ENCODE measurements around the gene FAM186B. TPM values are rescaled to one million over a fixed set of nuclear protein-coding genes. Genes with fewer than 3 reads are reported as not detected.
"Not testable (repeated sequence)": the region's sequence is repeated elsewhere in the genome, so short reads cannot be mapped to it uniquely, and the experiment has no call there.

The FAM186B gene
- total RNA-seq, 1 experiment from 2014 or later: 0.07 TPM

DNA sequence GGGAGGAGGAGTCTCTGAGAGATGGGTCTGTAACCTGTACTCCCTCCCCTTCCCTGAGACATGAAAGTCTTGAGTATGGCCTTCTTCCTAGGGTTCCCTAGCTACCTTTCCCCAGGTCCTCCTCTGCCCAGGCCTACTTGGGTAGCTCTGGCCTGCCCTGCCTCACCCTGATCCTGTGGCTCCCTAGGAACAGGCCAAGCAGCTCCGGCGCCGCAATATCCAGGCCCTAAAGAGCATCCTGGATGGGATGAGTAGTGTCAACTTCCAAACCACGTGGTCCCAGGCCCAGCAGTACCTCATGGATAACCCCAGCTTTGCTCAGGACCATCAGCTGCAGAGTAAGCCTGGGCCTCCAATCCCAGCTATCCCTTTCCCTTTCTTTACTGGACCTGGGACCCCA is 30.2 kb upstream of the FAM186B start:
- DNase-seq (ENCODE audit: low read depth): no peak

DNA sequence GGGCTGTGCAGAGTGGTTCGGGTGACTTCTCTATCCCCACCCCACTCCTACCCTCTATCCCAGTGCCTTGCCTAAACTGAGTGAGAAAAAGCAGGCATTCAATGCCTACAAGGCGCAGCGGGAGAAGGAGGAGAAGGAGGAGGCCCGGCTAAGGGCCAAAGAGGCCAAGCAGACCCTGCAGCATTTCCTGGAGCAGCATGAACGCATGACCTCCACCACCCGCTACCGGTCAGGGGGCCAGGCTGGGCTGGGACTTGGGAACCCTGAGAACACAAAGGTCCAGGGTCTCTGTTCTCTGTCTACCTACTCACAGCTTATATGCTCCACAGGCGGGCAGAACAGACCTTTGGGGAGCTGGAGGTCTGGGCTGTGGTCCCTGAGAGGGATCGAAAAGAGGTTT is 29.6 kb upstream of the FAM186B start:
- DNase-seq (ENCODE audit: low read depth): no peak

DNA sequence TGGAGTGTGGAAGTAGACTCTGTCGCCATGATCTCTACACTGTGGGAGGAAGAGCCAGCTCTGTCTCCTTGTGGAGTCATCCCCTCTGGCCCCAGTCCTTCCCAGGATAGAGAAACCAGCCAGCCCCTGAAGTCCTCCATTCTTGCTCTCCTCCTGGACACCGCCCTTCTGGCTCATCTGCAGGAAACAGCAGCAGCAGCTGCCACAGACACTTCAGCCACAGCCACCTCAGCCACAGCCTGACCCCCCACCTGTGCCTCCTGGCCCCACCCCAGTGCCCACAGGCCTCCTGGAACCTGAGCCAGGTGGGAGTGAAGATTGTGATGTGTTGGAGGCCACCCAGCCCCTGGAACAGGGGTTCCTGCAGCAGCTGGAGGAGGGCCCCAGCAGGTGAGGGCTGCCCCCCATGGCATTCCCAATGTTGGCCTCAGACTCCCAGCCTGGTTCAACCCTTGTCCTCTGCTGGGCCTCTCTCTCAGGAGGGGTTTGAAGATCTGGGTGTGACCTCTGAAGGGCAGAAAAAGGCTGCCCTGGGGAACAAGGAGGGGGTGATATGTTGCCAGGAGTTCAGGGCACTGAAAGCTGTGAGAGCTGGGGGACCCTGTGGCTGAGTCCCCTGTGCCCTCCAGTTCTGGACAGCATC is 28.4 kb upstream of the FAM186B start:
- no peak for DNase-seq (ENCODE audit: low read depth)

DNA sequence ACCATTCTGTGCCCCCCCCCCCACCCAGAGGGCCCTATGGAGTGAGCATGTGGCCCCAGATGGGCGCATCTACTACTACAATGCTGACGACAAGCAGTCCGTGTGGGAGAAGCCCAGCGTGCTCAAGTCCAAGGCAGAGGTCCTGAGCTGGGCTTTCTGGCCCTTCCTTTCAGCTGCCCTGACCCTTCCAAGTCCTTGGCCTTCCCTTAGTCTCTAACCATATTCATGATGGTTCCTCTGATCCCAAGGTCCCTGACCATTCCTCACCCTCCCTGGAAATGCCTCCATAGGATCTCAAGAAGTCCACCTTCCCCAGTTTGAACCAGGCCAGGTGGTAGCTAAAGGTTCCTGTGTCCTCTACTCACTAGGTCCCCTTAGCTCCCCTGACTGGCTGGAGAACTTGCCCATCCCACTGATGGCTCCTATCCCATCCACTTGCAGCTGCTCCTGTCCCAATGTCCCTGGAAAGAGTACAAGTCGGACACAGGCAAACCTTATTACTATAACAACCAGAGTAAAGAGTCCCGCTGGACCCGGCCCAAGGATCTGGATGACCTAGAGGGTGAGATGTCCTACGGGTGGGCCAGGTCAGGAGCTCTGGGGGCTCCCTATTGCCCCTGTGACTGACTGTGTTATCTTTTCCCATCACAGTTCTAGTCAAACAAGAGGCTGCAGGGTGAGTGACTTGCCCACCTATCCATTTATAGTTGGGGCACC is 27.7 kb upstream of the FAM186B start:
- no peak for DNase-seq (ENCODE audit: low read depth)

DNA sequence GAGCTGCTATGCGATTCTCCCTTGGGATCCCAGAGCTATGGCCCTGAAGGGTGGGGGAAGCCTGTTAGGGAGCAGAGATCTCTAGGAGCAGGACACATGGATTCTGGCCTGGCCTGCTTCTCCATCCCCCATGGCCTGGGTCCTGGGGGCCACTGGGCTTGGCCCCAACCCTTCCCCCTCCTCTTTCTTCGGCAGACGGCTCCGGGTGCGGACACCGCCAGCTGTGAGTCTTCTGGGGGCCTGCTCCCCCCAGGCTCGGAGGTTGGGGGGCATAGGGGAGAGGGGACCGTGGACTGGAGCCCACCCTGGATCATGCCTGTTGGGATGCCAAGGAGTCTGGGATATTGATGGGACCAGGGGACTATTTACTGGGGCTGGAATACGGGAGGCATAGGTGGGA is 27.0 kb upstream of the FAM186B start:
- DNase-seq (ENCODE audit: low read depth): no peak

DNA sequence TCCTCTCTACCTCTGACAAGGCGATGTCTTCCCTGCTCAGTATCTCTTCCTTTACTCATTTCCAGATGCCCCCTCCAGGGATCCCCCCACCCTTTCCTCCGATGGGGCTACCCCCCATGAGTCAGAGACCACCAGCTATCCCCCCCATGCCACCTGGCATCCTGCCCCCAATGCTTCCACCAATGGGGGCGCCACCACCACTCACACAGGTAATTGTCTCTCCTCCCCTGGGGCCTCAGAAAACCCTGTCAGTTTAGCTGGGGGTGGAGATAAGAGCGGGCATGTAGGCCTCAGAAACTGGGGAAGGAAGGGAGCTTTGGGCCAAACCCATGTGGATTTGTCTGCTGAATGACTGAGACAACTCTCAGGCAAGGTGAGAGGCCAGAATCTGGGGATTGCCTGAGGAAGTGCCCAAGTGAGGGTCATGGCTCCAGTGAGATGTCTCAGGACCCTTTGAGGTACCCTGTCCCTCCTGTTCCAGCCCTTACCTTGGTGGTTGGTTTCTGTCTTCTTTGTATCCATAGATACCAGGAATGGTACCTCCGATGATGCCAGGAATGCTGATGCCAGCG is 26.0 kb upstream of the FAM186B start:
- no peak for DNase-seq (ENCODE audit: low read depth)

DNA sequence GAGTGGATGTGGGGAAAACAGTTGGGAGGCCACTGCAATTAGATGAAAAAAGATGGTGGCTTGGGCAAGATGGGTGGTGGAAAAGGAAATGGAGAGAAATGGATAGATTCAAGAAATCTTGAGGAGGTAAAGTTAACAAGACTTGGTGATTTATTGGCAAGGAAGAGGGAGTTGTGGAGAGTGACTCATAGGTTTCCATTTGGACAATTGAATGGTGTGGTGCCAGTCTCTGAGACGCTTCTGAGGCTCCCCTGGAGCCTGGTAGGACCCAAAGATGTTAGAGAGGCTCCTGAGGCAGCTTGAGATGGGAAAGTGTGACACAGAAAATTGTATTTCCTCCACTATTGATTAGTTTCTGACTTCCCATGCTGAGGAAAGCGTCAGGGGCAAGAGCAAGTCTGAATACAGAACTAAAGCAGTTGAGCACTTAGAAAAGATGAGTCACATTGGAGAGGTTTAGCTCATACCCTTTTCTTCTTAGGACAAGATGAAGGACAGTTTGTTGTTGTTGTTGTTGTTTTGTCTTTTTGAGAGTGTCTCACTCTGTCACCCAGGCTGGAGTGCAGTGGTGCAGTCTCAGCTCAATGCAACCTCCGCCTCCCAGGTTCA is 22.4 kb upstream of the FAM186B start:
- DNase-seq (ENCODE audit: low read depth): peak; percentile 87

DNA sequence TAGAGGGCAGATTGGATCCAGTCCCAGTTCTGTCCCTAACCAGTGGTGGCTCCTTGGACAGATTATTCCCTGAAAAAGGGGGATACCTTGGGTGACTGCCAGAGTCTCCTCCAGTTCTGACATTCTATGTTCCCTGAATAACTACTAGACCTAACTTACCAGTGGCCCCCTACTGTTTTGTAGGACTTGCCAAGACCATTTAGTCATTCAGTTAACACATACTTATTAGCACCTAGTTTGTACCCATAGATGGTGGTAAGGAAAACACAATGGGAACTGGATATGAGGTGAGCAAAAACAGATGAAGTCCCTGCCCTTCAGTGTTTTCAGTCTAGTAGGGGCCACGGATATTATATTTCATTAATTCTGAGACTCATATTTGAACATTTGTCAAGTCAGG is 21.4 kb upstream of the FAM186B start:
- no peak for DNase-seq (ENCODE audit: low read depth)

DNA sequence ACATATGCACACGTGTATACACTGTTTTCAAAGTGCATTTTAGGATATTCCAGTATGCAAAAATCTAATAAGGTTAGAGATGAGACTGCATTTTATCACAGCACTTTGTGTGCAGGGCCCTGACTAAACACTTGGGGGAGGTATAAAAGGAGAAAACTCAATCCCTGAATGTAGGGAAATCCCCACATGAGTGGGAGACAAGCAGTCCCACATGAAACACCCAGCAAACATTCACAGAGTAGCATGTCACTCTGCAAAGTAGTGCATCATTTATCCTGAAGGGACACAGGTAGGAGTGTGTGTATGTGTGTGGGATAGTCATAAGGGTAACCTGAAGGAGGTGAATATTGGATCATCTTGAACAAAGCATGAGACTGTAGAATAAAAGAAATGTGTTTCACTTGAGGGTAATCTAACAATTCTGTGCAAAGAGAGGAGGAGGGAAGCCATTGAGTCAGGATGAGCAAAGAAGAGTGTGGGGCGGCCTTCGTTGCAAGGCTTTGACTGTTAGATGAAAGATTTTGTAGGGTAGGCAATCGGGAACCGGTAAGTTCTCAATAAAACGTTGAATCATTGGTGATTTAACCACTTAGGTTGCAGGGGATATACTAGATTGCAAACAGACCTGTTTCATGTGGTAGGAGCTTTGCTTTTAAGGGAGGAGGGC is 20.9 kb upstream of the FAM186B start:
- peak; percentile 23 for DNase-seq (ENCODE audit: low read depth)

DNA sequence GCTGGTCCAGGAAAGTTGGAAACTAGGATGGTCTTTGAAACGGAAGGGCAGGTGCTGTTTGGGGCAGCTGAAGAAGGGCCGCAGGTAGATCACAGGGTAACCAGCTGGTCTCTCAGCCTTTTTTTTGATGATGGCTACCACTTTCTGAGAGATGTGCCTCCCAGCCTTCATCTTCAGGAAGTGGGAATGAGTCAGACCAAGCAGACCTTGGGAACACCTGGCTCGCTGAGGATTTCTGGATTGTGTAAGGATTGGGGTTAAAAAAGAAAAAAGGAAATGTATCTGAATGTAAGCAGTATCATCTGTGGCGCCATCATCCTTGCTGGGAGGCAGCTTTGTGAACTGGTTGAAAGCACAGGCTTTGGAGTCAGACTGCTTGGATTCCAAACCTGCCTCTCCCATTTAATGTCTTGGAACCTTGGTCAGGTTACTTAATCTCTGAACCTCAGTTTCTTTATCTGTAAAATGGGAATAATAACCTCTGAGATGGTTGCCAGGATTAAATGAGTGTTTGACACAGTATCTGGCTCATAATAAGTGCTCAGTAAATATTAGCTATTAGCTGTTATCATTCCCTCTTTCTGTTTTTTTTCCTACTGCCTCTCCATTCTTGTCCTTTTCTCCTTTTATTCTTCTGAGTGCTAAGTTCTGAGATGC is 19.6 kb upstream of the FAM186B start:
- peak; percentile 86 for DNase-seq (ENCODE audit: low read depth)

DNA sequence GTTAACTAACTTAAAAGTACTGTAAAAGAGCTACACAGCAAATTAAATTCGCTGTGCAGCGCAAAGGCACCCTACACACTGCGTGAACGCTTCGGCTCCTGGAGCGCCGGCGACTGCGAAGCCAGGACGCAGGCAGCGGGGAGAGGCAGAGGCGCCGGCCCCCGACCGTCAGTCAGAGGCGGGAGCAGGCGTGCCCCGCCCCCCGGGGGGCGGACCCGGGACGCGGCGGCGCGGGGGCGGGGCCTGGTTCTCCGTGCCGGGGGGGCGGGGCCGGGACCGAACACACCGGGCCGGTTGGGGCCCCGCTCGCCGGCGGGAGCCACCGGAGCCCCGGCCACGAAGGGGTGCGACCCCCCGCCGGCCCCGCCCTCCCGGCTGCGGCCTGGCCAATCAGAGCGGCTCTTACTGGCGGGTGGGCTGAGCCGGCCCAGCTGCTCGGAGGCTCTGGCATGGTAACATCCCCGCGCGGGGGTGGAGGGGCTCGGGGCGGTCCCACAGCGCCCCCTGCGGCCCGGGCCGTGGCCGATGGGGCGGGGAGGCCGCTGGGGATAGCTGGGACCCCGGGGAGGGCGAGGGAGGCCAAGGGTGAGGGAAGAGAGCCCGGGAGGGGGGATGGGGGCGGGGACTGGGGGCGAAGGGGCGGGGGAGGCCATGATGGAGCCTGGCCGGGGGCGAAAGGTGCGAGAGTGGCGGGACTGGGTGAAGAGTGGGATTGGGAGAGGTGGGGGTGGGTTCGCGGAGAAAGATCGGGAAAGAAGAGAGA is 17.9 kb upstream of the FAM186B start, which contains the start of gene PRPF40B:
PRPF40B (plus strand) TSS at position 420 of the 763 bp plus-strand sequence; CDS start at position 450, 30 bp downstream.
- peak; percentile 75 for DNase-seq (ENCODE audit: low read depth)

DNA sequence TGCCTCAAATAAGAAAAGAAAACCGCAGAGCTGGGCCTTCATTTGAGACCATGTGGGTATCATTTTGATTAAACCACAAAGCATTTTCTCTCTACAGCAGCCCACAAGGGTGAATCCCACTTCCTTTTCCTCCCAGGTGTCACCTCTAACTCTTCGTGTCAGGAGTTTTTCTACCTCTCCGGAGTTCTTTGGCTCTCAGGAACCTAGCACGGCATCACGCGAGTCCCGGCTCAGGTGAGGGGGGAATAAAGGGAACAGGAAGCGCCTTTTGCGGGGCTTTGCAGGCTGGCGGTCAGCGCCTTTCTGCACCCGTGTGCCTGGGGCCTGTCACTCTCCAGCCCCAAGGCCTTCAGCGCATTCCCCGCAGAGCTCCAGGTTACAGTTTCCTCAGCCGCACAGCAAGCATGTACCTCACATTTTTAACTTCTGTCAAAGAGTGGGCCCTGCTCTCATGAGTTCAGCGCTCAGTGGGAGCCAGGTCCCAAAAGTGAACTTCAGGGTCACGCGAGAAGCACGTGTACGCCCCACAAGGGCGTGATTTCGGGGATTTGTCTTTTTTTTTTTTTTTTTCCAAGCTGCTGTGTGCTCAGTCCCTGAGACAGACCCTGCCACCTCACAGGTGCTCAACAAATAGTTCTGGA is 17.2 kb upstream of the FAM186B start:
- DNase-seq (ENCODE audit: low read depth): peak; percentile 46

DNA sequence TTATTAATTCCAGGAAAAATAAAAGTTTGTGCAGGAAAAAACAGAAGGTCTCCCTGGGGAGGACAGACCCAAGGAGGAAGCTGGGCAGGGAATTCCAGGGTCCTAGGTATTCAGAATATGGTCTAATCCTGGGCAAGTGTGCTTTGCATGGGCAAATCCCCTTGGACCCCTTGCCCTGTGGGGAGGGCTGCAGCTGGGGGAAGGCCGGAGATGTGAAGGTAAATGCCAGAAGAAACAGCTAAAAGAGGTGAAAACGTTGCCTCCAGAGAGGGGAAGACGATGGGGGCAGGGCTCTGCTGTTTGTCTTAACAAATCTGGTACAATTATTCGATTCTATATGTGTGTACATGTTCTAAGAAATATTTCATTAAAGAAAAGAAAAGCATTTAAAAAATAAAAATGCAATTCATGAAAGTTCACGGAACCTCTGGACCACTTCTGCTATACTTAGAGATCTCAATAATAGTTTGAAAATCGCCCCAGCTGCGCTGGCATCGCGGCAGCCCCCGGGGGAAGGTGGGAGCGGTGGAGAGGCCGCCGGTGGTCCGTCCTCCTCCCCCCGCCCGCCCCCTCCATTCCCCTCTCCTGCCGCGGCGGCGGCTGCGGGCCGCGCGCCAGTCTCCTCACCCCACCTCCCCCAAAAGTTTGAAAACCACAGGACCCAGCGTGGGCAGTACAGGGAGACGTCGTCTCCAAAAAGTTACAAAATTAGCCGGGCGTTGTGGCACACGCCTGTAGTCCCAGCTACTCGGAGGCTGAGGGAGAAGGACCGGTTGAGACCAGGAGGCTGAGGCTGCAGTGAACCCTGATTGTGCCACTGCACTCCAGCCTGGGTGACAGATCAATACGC is 16.4 kb upstream of the FAM186B start:
- no peak for DNase-seq (ENCODE audit: low read depth)

DNA sequence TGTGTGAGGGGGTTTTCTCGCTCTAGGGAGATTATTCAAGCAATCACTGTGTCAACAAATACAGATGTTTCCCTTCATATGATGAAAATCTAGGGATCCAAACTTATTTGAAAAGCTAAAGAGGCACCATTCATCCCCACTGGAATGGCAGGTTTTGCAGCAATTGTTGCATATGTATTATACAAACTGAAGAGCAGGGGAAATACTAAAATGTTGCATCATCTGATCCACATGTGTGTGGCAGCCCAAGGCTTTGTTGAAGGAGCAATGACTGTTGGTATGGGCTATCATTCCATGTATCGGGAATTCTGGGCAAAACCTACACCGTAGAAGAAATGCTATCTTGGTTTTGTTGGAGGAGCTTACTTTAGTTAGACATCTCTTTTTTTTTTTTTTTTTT is 13.8 kb upstream of the FAM186B start:
- no peak for DNase-seq (ENCODE audit: low read depth)

DNA sequence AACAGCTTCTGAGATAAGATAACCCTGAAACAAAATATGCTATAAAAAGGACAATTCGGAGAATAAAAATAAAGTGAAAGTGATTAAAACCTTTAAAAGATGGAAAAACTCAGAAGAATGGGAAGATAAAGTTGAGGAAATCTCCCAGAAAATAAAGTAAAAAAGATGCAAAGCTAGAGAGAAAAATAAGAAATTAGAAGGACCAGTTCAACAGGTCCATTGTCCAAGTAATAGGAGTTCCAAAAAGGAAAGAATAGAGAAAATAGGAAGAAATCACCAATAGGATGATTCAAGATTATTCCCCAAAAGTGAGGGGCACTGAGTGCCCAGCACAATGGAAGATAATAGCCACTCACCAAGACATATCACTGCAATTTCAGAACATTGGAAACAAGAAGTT is 13.1 kb upstream of the FAM186B start:
- no peak for DNase-seq (ENCODE audit: low read depth)

DNA sequence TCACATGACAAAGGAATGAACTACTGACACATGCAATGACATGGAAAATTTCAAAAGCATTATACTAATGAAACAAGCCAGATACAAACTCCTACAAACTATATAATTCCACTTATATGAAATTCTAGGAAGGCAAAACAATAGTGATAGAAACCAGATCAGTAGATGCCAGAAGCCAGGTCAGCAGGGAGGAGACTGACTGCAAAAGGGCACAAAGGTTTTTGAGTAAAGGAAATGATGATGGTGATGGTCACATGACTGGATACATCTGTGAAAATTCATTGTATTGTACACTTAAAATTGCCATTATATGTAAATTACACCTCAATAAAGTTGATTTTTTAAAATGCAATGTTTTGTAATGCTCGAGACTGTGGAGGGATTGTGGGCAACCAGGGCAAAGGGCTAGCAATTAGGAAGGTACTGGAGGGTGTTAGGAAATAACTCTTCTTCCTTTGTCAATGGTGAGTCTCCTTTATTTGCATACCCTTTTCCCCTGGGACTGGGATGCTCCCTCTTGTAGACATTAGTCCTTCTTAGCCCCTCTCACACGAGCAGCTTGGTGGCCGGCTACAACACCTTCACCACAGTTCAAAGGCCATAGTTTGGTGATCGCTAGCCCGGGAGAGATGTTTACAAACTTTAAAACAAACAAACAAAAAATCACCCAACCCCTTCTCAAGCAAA is 11.2 kb upstream of the FAM186B start:
- DNase-seq (ENCODE audit: low read depth): no peak

DNA sequence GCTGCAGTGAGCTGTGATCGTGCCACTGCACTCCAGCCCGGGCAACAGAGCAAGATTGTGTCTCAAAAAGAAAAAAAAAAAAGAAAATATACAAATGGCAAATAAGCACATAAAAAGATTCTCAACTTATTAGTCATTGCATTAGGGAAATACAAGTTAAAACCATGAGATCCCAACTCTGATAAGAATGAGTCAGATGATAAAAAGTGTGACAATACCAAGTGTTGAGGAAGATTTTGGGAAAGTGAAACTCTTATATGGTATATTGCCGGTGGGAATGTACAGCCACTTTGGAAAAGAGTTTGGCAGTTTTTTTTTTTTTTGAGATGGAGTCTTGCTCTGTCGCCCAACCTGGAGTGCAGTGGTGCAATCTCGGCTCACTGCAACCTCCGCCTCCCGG is 10.3 kb upstream of the FAM186B start:
- peak; percentile 77 for DNase-seq (ENCODE audit: low read depth)

DNA sequence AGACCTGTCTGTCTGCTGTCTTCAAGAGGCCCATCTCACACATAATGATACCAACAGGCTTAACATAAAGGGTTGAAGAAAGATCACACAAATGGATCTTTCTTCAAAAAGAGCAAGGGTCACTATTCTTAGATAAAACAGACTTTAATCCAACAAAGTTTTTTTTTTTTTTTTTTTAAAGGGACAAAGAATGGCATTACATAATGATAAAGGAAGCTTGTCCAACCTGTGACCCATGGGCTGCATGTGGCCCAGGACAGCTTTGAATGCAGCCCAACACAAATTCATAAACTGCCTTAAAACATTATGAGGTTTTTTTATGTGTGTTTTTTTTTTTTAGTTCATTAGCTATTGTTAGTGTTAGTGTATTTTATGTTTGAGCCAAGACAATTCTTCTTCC is 6.8 kb upstream of the FAM186B start:
- DNase-seq (ENCODE audit: low read depth): no peak

DNA sequence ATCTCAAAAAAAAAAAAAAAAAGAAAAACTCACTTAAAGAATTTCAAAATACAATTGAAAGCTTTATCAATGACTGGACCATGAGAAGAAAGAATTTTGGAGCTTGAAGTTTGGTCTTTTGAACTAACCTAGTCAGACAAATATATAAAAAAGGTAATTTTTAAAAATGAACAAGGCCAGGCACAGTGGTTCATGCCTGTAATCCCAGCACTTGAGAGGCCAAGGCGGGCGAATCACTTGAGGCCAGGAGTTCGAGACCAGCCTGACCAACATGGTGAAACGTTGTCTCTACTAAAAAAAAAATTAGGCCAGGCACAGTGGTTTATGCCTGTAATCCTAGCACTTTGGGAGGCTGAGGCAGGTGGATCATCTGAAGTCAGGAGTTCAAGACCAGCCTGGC is 5.3 kb upstream of the FAM186B start:
- DNase-seq (ENCODE audit: low read depth): not testable (repeated sequence)
